Activated CD8-positive, alpha-beta T cell treated with anti-CD3 and anti-CD28 coated beads, Interleukin-2, amount 10 ng/mL, durations not matched to agents 7 days and 5 days (primary cell): ENCODE data around the gene NMB. TPM values are rescaled to one million over a fixed set of nuclear protein-coding genes. Genes with fewer than 3 reads are reported as not detected.
"Not testable (repeated sequence)": the region's sequence is repeated elsewhere in the genome, so short reads cannot be mapped to it uniquely, and the experiment has no call there.

ENCODE experiments used
- ATAC-seq: fragments of 150-1000 bp; cut with Tn5 transposase; one replicate; pipeline ENCODE4 v1.10.0; 2021; ENCODE audit warnings: moderate library complexity
- CTCF ChIA-PET: fragments of 350-600 bp; sonication (Branson Sonifier 250); formaldehyde crosslinking; loops from one replicate; lab custom pipeline; 2021; ENCODE audit warnings: antibody characterized with exemption; lab: Charles Lee
- POLR2A ChIA-PET: fragments of 350-600 bp; sonication (Branson Sonifier 250); formaldehyde crosslinking; loops from one replicate; lab custom pipeline; 2021; ENCODE audit warnings: antibody characterized with exemption; lab: Charles Lee
- DNase-seq: peaks from one replicate; pipeline ENCODE4 v3.0.0-alpha.2; 2020
- H3K27ac Mint-ChIP-seq: one replicate; pipeline ENCODE4 v1.8.0; 2021; ENCODE audit warnings: mild to moderate bottlenecking, mixed read lengths
- H3K27me3 Mint-ChIP-seq: one replicate; pipeline ENCODE4 v1.8.0; 2021; ENCODE audit warnings: low read depth, mixed read lengths
- H3K36me3 Mint-ChIP-seq: one replicate; pipeline ENCODE4 v1.8.0; 2021; ENCODE audit warnings: low read depth, mixed read lengths
- H3K4me1 Mint-ChIP-seq: one replicate; pipeline ENCODE4 v1.8.0; 2021; ENCODE audit warnings: low read depth, mixed read lengths
- H3K4me3 Mint-ChIP-seq: one replicate; pipeline ENCODE4 v1.8.0; 2021; ENCODE audit warnings: mild to moderate bottlenecking, mixed read lengths
- H3K9me3 Mint-ChIP-seq: one replicate; pipeline ENCODE4 v1.8.0; 2022; ENCODE audit warnings: mixed read lengths; ENCODE audit not compliant: insufficient read depth
- total RNA-seq, 2 experiments: library from RNA; stranded (reverse); gene quantifications; one replicate each; pipeline ENCODE4 v1.2.3, GENCODE V29; 2021

The NMB gene
- total RNA-seq, 2 experiments from 2014 or later: 3.3 to 4.1 TPM

DNA sequence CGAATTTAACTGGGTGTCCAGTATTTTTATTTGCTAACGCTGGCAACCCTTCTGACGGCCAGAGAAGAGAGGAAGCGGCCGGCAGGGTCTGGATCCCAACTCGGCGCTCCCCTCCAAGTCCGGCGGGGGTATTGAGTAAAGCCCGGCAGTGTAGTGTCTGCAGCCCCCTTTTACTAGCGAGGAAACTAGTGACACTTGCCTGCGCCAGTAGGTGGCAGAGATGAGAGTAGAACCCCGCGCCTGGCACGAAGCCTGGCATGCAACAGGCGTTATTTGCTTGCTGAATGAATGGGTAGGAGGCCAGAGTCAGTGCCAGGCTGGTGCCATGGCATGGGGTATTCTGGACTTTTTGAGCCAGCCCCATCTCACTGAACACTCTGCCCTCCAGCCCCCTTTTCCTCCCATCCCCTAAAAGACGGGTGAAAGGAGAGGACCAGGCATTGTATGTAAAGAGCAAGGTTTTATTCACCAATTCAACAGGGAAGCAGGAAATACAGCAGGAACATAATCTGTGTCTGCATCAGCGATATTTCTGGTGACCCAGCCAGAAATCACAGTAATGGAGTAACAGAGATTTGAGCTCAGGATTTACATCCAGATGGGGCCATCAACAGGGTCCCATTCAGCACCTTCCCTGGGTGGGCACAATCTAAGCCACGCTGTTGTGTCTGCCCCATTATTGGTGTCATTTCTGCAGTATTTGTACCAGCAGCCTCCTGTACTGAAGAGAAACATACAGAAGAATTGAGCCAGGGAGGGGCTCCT is 3.1 kb downstream of the NMB start:
- no peaks in the 10 kb centered on the region for H3K9me3 Mint-ChIP-seq
- peaks cover 17% of the 10 kb centered on the region for H3K36me3 Mint-ChIP-seq
- DNase-seq: peak; percentile 85
- H3K4me3 Mint-ChIP-seq: peak overlapping the region; percentile 96
- peaks cover 53% of the 10 kb centered on the region for H3K4me1 Mint-ChIP-seq
- ChIA-PET CTCF (interaction anchor here (0.6 to 4.7 kb wide), 25 partner anchors 9 to 273 kb away, joined by 3 to 30 read pairs (median 4); partner anchors contain the start of genes SEC11A and ZNF592), POLR2A (interaction anchor here (0.9 to 2.0 kb wide), 8 partner anchors 20 to 95 kb away, joined by 3 to 11 read pairs (median 5); partner anchors contain the start of gene ZSCAN2)
- H3K27ac Mint-ChIP-seq: peak overlapping the region; percentile 71
- H3K27me3 Mint-ChIP-seq: no peaks in the 10 kb centered on the region
- peak; percentile 44 for ATAC-seq

- H3K9me3 Mint-ChIP-seq: no peaks in the 10 kb centered on the region
- peaks cover 50% of the 10 kb centered on the region for H3K4me1 Mint-ChIP-seq
- ATAC-seq (peak; percentile 82), DNase-seq (peak; percentile 98)
- H3K4me3 Mint-ChIP-seq: peak within 1 kb of the TSS; percentile 96
- peak within 1 kb of the TSS; percentile 96 for H3K27ac Mint-ChIP-seq
- ChIA-PET CTCF (interaction anchor here (0.8 to 4.7 kb wide), 21 partner anchors 10 to 274 kb away, joined by 3 to 30 read pairs (median 4); partner anchors contain the start of gene SEC11A), POLR2A (interaction anchor here (0.6 to 2.0 kb wide), 16 partner anchors 9 to 95 kb away, joined by 3 to 11 read pairs (median 4); partner anchors contain the start of genes SEC11A and ZSCAN2)
- peaks cover 17% of the 10 kb centered on the region for H3K36me3 Mint-ChIP-seq
- H3K27me3 Mint-ChIP-seq: no peaks in the 10 kb centered on the region
These were observed 3.9 kb downstream of the NMB start, which contains the start of gene WDR73 for GRCh38 chr15:84653910-84654688. Gene WDR73, minus strand, starts transcription at chr15:84654283. Its CDS starts 9 bp downstream, at chr15:84654274.

DNA sequence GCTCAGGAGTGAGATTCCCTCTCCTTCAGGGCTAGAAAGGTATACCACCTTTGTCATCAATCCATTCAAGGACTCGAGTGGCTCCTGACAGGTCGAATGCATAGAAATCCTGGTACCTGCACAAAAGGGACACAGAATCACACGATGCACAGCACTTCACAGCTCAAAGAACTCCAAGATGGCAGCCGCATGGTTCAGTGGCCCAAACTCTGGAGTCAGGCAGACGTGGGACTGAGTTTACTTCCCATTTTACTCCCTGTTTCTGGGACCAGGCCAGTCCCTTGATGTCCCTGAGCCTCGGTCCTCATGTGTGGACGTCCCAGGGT is 4.5 kb downstream of the NMB start:
- ChIA-PET POLR2A (interaction anchor here (0.6 to 2.0 kb wide), 13 partner anchors 8 to 96 kb away, joined by 3 to 11 read pairs (median 5); partner anchors contain the start of genes SEC11A and ZSCAN2), CTCF (interaction anchor here (0.8 to 4.7 kb wide), 20 partner anchors 10 to 274 kb away, joined by 3 to 30 read pairs (median 4); partner anchors contain the start of gene SEC11A)
- Mint-ChIP-seq H3K27me3 (no peaks in the 10 kb centered on the region), H3K4me3 (peak overlapping the region; percentile 96), H3K36me3 (peaks cover 21% of the 10 kb centered on the region), H3K4me1 (peaks cover 48% of the 10 kb centered on the region), H3K27ac (peak overlapping the region; percentile 96), H3K9me3 (no peaks in the 10 kb centered on the region)
- ATAC-seq (no peak), DNase-seq (no peak)

DNA sequence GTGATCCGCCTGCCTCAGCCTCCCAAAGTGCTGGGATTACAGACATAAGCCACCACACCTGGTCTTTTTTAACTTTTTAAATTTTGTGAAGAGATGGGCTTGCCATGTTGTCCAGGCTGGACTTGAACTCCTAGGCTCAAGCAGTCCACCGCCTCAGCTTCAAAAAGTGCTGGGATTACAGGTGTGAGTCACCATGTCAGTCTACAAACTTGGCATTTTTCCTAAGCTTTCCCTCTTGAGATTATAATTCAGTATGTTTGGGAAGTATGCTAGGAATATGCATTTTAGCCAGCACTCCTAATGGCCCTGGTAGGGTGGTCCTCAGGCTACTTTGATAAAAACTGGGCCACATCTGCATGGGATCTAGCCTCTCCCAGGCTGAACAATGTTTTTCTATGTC is 8.3 kb downstream of the NMB start:
- H3K9me3 Mint-ChIP-seq: no peaks in the 10 kb centered on the region
- ATAC-seq (no peak), DNase-seq (no peak)
- CTCF ChIA-PET: interaction anchor here (1.6 kb wide), 1 partner anchor 51 kb away, joined by 9 read pairs; no protein-coding TSS in a partner anchor
- peaks cover 44% of the 10 kb centered on the region for H3K36me3 Mint-ChIP-seq
- no peak overlapping the region for H3K27ac Mint-ChIP-seq
- peaks cover 36% of the 10 kb centered on the region for H3K4me1 Mint-ChIP-seq
- H3K4me3 Mint-ChIP-seq: no peak overlapping the region
- POLR2A ChIA-PET: interaction anchor here (1.4 to 1.6 kb wide), 3 partner anchors 18 to 66 kb away, joined by 3 to 6 read pairs (median 5); partner anchors contain the start of gene SEC11A
- H3K27me3 Mint-ChIP-seq: no peaks in the 10 kb centered on the region

DNA sequence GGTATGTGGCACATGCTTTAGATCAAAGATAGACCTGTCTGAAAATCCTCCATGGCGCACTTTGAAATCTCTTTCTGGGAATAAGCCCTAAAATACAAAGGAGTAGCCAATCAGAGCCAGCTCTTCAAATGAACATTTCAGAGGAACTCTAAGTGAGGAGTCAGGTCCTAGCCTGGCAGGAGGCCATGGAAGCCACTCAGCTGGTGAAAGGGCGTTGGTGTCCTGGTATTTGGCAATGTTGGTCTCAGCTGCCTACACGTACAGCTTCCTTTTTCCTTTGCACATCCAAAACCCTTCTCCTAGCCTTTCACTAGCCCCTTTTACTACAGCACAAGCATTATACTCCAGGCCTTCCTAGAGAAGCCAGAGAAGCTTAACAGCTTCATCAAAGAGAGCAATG is 9.5 kb downstream of the NMB start:
- no peak overlapping the region for H3K27ac Mint-ChIP-seq
- DNase-seq (no peak), ATAC-seq (no peak)
- peaks cover 46% of the 10 kb centered on the region for H3K36me3 Mint-ChIP-seq
- ChIA-PET POLR2A (interaction anchor here (0.5 to 1.6 kb wide), 4 partner anchors 10 to 67 kb away, joined by 3 to 6 read pairs (median 4); partner anchors contain the start of gene SEC11A), CTCF (interaction anchor here (1.1 to 1.6 kb wide), 3 partner anchors 9 to 49 kb away, joined by 3 to 9 read pairs (median 3); no protein-coding TSS in a partner anchor)
- no peak overlapping the region for H3K4me3 Mint-ChIP-seq
- no peaks in the 10 kb centered on the region for H3K27me3 Mint-ChIP-seq
- peaks cover 32% of the 10 kb centered on the region for H3K4me1 Mint-ChIP-seq
- no peaks in the 10 kb centered on the region for H3K9me3 Mint-ChIP-seq

DNA sequence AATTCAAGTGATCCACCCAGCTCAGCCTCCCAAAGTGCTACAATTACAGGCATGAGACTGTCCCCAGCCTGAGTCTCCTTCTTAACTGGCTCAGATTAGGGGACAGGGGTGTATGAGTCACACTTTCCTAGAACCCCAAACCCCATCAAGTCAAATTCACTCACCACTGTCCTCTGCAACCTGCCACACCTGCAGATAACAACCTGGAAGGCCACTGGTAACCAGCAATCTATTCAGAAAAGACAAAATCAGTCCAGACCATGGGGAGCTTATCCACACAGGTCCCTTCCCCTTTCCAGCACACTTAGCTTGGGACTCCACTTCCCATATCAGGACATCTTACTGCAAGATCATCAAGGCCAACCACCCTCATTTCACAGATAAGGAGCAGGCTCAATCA is 10.3 kb downstream of the NMB start:
- no peak overlapping the region for H3K4me3 Mint-ChIP-seq
- H3K27ac Mint-ChIP-seq: peak overlapping the region; percentile 4
- POLR2A ChIA-PET: no interaction called here
- H3K4me1 Mint-ChIP-seq: peaks cover 25% of the 10 kb centered on the region
- no peaks in the 10 kb centered on the region for H3K27me3 Mint-ChIP-seq
- CTCF ChIA-PET: interaction anchor here (1.1 to 1.7 kb wide), 2 partner anchors 8 to 13 kb away, joined by 3 to 4 read pairs; no protein-coding TSS in a partner anchor
- H3K36me3 Mint-ChIP-seq: peaks cover 54% of the 10 kb centered on the region
- H3K9me3 Mint-ChIP-seq: no peaks in the 10 kb centered on the region
- no peak for ATAC-seq
- no peak for DNase-seq

DNA sequence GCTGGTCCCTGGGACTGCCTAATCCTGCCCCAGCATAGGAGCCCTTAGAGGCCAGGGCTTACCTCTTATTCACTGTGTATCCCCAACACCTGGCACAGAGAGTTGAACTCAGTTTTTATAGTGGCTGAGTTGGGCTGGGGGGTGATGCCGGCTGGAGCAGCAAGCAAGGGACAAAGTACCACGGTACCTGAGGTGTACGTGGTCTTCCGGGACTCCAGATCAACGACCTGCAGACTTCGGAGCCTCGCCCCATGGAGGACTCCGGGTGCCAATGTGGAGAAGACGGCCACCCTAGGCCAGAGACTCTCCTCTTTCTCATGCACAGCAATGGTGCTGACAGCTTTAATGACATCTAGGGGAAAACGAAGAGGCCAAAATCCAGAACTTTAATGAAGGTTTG is 12.0 kb downstream of the NMB start:
- no peaks in the 10 kb centered on the region for H3K27me3 Mint-ChIP-seq
- H3K4me1 Mint-ChIP-seq: peaks cover 14% of the 10 kb centered on the region
- ChIA-PET POLR2A (interaction anchor here (1.0 kb wide), 1 partner anchor 8 kb away, joined by 3 read pairs; no protein-coding TSS in a partner anchor), CTCF (interaction anchor here (0.7 kb wide), 1 partner anchor 100 kb away, joined by 3 read pairs; no protein-coding TSS in a partner anchor)
- no peaks in the 10 kb centered on the region for H3K9me3 Mint-ChIP-seq
- no peak overlapping the region for H3K4me3 Mint-ChIP-seq
- ATAC-seq (no peak), DNase-seq (no peak)
- H3K27ac Mint-ChIP-seq: no peak overlapping the region
- peaks cover 50% of the 10 kb centered on the region for H3K36me3 Mint-ChIP-seq

- Mint-ChIP-seq H3K4me3 (no peak overlapping the region), H3K36me3 (peaks cover 54% of the 10 kb centered on the region), H3K4me1 (peaks cover 14% of the 10 kb centered on the region), H3K27me3 (no peaks in the 10 kb centered on the region), H3K9me3 (no peaks in the 10 kb centered on the region), H3K27ac (no peak overlapping the region)
- ChIA-PET CTCF (interaction anchor here (0.7 kb wide), 1 partner anchor 12 kb away, joined by 3 read pairs; no protein-coding TSS in a partner anchor), POLR2A (interaction anchor here (1.0 kb wide), 1 partner anchor 8 kb away, joined by 3 read pairs; no protein-coding TSS in a partner anchor)
- ATAC-seq (no peak), DNase-seq (no peak)
These were observed 12.5 kb downstream of the NMB start for GRCh38 chr15:84645496-84645895.

GRCh38 chr15:84643838-84644237 is 14.2 kb downstream of the NMB start:
- no peak overlapping the region for H3K27ac Mint-ChIP-seq
- peaks cover 61% of the 10 kb centered on the region for H3K36me3 Mint-ChIP-seq
- H3K4me3 Mint-ChIP-seq: no peak overlapping the region
- ChIA-PET POLR2A (no interaction called here), CTCF (interaction anchor here (1.1 to 2.2 kb wide), 3 partner anchors 9 to 45 kb away, joined by 3 to 7 read pairs (median 4); partner anchors contain the start of gene NMB)
- H3K4me1 Mint-ChIP-seq: peaks cover 14% of the 10 kb centered on the region
- ATAC-seq (no peak), DNase-seq (no peak)
- no peaks in the 10 kb centered on the region for H3K27me3 Mint-ChIP-seq
- H3K9me3 Mint-ChIP-seq: no peaks in the 10 kb centered on the region

DNA sequence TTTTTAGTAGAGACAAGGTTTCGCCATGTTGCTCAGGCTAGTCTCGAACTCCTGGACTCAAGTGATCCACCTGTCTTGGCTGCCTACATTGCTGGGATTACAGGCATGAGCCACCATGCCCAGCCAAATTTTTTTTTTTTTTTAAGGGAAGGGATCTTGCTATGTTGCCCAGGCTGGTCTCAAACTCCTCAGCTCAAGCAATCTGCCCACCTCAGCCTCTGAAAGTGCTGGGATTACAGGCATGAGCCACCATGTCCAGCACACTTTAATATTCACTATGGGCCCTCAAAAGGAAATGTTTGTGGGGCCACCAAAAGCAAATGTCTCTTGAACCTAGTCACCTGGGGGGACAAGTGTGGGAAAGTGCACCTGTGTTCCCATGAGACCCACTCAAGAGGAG is 15.4 kb downstream of the NMB start:
- not testable (repeated sequence) for ATAC-seq, H3K27ac Mint-ChIP-seq, H3K27me3 Mint-ChIP-seq, H3K4me3 Mint-ChIP-seq, DNase-seq, H3K9me3 Mint-ChIP-seq
- ChIA-PET CTCF (interaction anchor here (0.9 to 2.2 kb wide), 3 partner anchors 11 to 55 kb away, joined by 3 to 6 read pairs (median 4); partner anchors contain the start of genes NMB and WDR73), POLR2A (interaction anchor here (1.0 to 1.3 kb wide), 2 partner anchors 11 to 74 kb away, joined by 3 to 4 read pairs; partner anchors contain the start of gene SEC11A)
- Mint-ChIP-seq H3K4me1 (peaks cover 11% of the 10 kb centered on the region), H3K36me3 (peaks cover 59% of the 10 kb centered on the region)
